ENCODE data around the gene PPIF.
"Not testable (repeated sequence)": the region's sequence is repeated elsewhere in the genome, so short reads cannot be mapped to it uniquely, and the experiment has no call there.

The PPIF gene

GRCh38 chr10:79332610-79333315 is 14.5 kb upstream of the PPIF start:
- not testable (repeated sequence) for DNase-seq

GRCh38 chr10:79333513-79333912 is 13.8 kb upstream of the PPIF start:
- DNase-seq = no peak

GRCh38 chr10:79334573-79334972 is 12.7 kb upstream of the PPIF start:
- no peak for DNase-seq

- DNase-seq = no peak
Measured at GRCh38 chr10:79335094-79335469, 12.2 kb upstream of the PPIF start.

- DNase-seq = no peak
Measured at GRCh38 chr10:79335470-79336235, 11.6 kb upstream of the PPIF start.

GRCh38 chr10:79336276-79336675 is 11.0 kb upstream of the PPIF start:
- DNase-seq = no peak

GRCh38 chr10:79336739-79337138 is 10.5 kb upstream of the PPIF start:
- DNase-seq = no peak

- DNase-seq = not testable (repeated sequence)
Measured at GRCh38 chr10:79337783-79338469, 9.3 kb upstream of the PPIF start.

GRCh38 chr10:79339266-79339665 is 8.0 kb upstream of the PPIF start:
- no peak for DNase-seq

GRCh38 chr10:79340646-79341244 is 6.5 kb upstream of the PPIF start:
- DNase-seq = no peak

- no peak for DNase-seq
Measured at GRCh38 chr10:79342295-79342761, 4.9 kb upstream of the PPIF start.

- peak; percentile 76 for DNase-seq
Measured at GRCh38 chr10:79342811-79343561, 4.3 kb upstream of the PPIF start.

GRCh38 chr10:79344502-79345195 is 2.6 kb upstream of the PPIF start:
- DNase-seq = no peak

GRCh38 chr10:79345241-79346011 is 1.8 kb upstream of the PPIF start:
- peak; percentile 80 for DNase-seq

- DNase-seq = no peak
Measured at GRCh38 chr10:79346012-79346340, 1.3 kb upstream of the PPIF start.

- DNase-seq = peak; percentile 44
Measured at GRCh38 chr10:79346388-79347225, 662 bp upstream of the PPIF start.

GRCh38 chr10:79347894-79348639 is 798 bp downstream of the PPIF start:
- peak; percentile 86 for DNase-seq

- DNase-seq = peak; percentile 53
Measured at GRCh38 chr10:79348640-79348988, 1.3 kb downstream of the PPIF start.

GRCh38 chr10:79349072-79349491 is 1.8 kb downstream of the PPIF start:
- no peak for DNase-seq
